ENCODE measurements around the gene BCL2L13. TPM values are rescaled to one million over a fixed set of nuclear protein-coding genes. Genes with fewer than 3 reads are reported as not detected.

BCL2L13 gene
- total and polyA plus RNA-seq, 10 donors: 13.4 to 53.5 (median 35.9) TPM

- Histone ChIP-seq H3K36me3 (peaks cover 5 to 98% (median 65%) of the 10 kb centered on the region in 6 donors), H3K27ac (no peak overlapping the region), H3K27me3 (replicated peaks in 1 of 7) (no peaks in the 10 kb centered on the region), H3K4me1 (peaks cover 0 to 24% (median 5%) of the 10 kb centered on the region in 6 donors), H3K4me3 (no peak overlapping the region), H3K9me3 (no peaks in the 10 kb centered on the region)
- 91 to 97% (median 94%) methylated on average over 22 to 36 of the region's 36 CpGs for WGBS, 5 donors
- intact Hi-C loops (cut with DNase I; ENCODE audit: low total_unique reads): no loop called here
- DNase-seq: no peak
- TF ChIP-seq POLR2AphosphoS5 (IDR thresholded peaks at IDR 0.05) (peak in 1 of 3 donors; percentile 49), CTCF (IDR thresholded peaks at IDR 0.05 in 8 of 11, conservative IDR thresholded peaks at IDR 0.05 in 3 of 11) (no peak)
Measured at GRCh38 chr22:17739196-17739975, 100.8 kb downstream of the BCL2L13 start.

GRCh38 chr22:17741866-17742526, 103.4 kb downstream of the BCL2L13 start:
- TF ChIP-seq CTCF (IDR thresholded peaks at IDR 0.05 in 8 of 11, conservative IDR thresholded peaks at IDR 0.05 in 3 of 11) (no peak), POLR2A (IDR thresholded peaks at IDR 0.05) (no peak), POLR2AphosphoS5 (IDR thresholded peaks at IDR 0.05) (no peak)

DNA sequence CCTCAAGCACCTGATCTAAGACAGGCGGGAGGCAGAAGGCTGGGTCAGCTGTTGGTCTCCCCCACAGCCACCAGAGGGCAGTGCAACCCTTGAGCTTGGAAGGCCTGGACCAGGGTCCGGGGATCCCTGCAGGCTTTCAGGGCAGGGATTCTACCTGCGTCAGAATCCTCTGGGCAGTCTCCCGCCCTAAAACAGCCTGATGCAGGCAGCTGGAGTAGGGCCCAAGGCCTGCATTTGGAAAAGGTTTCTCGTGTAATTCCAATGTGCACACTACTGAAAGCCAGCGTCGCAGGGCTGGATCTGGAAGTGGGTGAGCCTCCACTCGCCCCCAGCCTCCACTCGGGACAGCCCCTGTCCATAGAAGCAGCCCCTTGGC, 104.0 kb downstream of the BCL2L13 start:
- intact Hi-C loops (cut with DNase I; ENCODE audit: low total_unique reads): loop anchor here (10.0 kb wide), 2 partner anchors 52 to 332 kb away; partner anchors contain the start of gene PEX26
- Histone ChIP-seq H3K4me1 (peaks cover 0 to 16% (median 4%) of the 10 kb centered on the region in 6 donors), H3K9me3 (no peaks in the 10 kb centered on the region), H3K36me3 (peaks cover 0 to 92% (median 44%) of the 10 kb centered on the region in 6 donors), H3K27ac (peak overlapping the region in 1 of 8 donors; percentile 10), H3K4me3 (no peak overlapping the region), H3K27me3 (replicated peaks in 1 of 7) (no peaks in the 10 kb centered on the region)
- TF ChIP-seq POLR2A (IDR thresholded peaks at IDR 0.05) (no peak), CTCF (IDR thresholded peaks at IDR 0.05 in 8 of 11, conservative IDR thresholded peaks at IDR 0.05 in 3 of 11) (peak; percentile 22 to 87 (median 66)), POLR2AphosphoS5 (IDR thresholded peaks at IDR 0.05) (peak; percentile 13 to 28 (median 22))
- WGBS, 5 donors: 62 to 71% (median 70%) methylated on average over 6 to 9 of the region's 9 CpGs
- DNase-seq: peak; percentile 86

More at GRCh38 chr22:17741866-17742526, 103.4 kb downstream of the BCL2L13 start:
- no peak overlapping the region for H3K4me3 ChIP-seq
- intact Hi-C loops (cut with DNase I; ENCODE audit: low total_unique reads): loop anchor here (10.0 kb wide), 2 partner anchors 53 to 333 kb away; partner anchors contain the start of gene PEX26
- peaks cover 0 to 16% (median 4%) of the 10 kb centered on the region in 6 donors for H3K4me1 ChIP-seq
- no peak for DNase-seq
- H3K9me3 ChIP-seq: no peaks in the 10 kb centered on the region
- WGBS, 5 donors: 74 to 79% (median 76%) methylated on average over 17 to 18 of the region's 18 CpGs
- H3K36me3 ChIP-seq: peaks cover 0 to 93% (median 50%) of the 10 kb centered on the region in 6 donors
- H3K27ac ChIP-seq: peak overlapping the region in 1 of 8 donors; percentile 10
- H3K27me3 ChIP-seq (replicated peaks in 1 of 7): no peaks in the 10 kb centered on the region

Data from spleen (tissue), 11 donors.